ENCODE measurements around the gene NOC3L.

DNA sequence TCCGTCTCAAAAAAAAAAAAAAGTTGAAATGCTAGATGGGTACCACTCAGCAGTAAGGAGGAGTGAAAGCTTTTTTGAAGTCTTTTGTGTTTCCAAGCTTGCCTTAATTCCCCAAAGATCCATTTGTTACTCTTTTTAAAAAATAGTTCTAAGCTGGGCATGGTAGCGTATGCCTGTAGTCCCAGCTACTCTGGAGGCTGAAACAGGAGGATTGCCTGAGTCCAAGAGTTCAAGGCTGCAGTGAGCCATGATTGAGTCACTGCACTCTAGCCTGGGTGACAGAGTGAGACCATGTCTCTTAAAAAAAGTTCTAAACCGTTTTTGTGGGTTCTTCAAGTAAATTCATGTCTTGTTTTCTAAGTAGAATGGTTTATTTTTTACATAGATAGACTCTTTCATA lies 44.9 kb upstream of the NOC3L start:
- TF ChIP-seq EZH2 (IDR thresholded peaks at IDR 0.05; ENCODE audit: insufficient read depth, poor library complexity, severe bottlenecking) (no peak), EZH2phosphoT487 (IDR thresholded peaks at IDR 0.05; ENCODE audit: insufficient read depth, low read depth) (no peak)
